ENCODE measurements around the gene MCF2L. TPM values are rescaled to one million over a fixed set of nuclear protein-coding genes. Genes with fewer than 3 reads are reported as not detected.
A peak's percentile ranks its signal among the peaks of the same experiment; 100 is the strongest.

MCF2L gene
- total and polyA plus RNA-seq, 12 donors, result 29.6 to 99.8 (median 45.3) TPM

DNA sequence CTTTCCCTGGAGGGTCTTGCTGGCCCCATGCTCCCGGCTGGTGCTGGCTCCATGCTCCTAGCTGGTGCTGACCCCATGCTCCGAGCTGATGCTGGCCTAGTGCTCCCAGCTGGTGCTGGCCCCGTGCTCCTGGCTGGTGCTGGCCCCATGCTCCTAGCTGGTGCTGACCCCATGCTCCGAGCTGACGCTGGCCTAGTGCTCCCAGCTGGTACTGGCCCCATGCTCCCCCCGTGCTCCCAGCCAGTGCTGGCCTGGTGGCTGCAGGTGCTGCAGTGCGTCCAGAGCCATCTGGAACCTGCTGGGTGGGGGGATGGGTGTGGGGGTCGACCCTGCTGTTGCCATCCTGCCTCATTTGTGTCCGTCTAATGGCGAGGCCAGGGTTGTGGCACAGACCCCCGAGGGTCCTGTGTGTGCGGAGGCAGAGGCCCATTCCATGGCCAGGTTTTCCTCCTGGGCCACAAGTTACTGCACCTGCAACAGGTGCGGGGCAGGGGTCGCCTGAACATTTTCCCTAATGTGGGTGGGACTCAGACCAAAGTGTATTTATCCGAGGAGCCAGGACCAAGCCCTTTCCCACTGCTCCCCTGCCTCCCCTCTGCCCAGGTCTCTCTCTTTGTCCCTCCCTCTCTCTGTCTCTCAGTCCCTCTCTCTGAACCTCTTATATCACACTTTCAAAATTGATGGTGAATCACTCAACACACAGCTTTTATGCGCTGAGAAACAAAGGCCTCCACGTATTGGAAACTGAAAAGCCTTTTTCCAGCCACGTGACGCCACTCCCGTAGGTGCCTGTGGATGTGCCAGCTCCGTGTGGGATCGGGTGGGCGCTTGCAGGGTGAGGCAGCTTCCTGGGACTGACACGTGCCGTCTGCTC, 45.1 kb downstream of the MCF2L start:
- Histone ChIP-seq H3K27ac (no peak overlapping the region), H3K36me3 (peaks cover 0 to 50% (median 0%) of the 10 kb centered on the region in 9 donors), H3K27me3 (no peaks in the 10 kb centered on the region), H3K4me1 (peaks cover 0 to 26% (median 13%) of the 10 kb centered on the region in 9 donors), H3K4me3 (no peak overlapping the region), H3K9me3 (no peaks in the 10 kb centered on the region)
- DNase-seq, result no peak
- WGBS, 2 donors, result 86 to 91% methylated on average over 25 of the region's 25 CpGs
- intact Hi-C loops (cut with DNase I), result no loop called here
- no peak for ATAC-seq
- TF ChIP-seq, protein P1, sequence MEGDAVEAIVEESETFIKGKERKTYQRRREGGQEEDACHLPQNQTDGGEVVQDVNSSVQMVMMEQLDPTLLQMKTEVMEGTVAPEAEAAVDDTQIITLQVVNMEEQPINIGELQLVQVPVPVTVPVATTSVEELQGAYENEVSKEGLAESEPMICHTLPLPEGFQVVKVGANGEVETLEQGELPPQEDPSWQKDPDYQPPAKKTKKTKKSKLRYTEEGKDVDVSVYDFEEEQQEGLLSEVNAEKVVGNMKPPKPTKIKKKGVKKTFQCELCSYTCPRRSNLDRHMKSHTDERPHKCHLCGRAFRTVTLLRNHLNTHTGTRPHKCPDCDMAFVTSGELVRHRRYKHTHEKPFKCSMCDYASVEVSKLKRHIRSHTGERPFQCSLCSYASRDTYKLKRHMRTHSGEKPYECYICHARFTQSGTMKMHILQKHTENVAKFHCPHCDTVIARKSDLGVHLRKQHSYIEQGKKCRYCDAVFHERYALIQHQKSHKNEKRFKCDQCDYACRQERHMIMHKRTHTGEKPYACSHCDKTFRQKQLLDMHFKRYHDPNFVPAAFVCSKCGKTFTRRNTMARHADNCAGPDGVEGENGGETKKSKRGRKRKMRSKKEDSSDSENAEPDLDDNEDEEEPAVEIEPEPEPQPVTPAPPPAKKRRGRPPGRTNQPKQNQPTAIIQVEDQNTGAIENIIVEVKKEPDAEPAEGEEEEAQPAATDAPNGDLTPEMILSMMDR (IDR thresholded peaks at IDR 0.05), result no peak

DNA sequence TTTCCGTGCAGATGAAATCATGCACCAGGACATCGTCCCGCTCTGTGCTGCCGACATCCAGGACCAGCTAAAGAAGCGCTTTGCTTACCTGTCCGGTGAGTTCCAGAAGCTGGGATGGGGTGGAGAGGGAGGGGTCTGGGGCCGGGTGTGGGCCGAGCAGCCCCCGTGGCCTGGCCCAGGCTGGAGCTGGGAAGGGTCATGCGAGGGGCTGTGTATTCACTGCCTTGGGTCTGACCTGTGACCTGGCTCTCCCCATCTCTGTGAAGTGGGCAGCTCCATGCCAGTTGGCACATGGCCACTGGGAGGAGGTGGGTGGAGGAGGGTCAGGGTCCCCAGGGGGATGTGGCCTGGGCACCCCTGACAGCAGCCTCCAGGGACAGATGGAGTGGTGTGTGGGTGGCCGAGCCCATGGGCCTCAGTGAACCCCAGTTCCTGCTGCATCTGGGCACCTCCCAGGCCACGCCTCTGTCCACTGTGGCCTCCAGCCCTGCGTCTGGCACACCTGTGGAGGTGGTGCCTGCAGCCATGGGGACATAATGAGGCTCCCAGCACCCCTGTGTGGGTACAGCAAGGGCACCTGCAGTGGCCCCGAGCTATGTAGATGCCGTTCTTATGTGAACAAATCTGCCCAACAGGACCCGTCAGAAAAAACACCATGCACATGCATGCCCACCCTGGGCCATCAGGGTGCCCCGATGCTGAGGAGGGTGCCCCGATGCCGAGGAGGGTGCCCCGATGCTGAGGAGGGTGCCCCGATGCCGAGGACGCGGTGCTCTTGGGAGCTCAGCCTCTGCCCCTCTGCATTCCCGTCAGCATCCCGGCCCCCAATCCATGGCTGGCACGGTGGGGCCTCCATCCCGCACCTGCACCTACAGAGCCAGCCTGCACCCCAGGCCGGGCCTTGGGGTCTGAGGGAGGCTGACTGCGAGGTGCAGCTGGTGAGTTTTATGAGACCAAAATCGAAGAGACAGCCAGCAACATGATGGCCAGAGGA, 46.0 kb downstream of the MCF2L start:
- WGBS, 2 donors, result 86 to 93% methylated on average over 31 of the region's 31 CpGs
- intact Hi-C loops (cut with DNase I), result no loop called here
- Histone ChIP-seq H3K27ac (no peak overlapping the region), H3K27me3 (no peaks in the 10 kb centered on the region), H3K4me3 (no peak overlapping the region), H3K36me3 (peaks cover 0 to 59% (median 0%) of the 10 kb centered on the region in 9 donors), H3K9me3 (no peaks in the 10 kb centered on the region), H3K4me1 (peaks cover 0 to 24% (median 7%) of the 10 kb centered on the region in 9 donors)
- ATAC-seq (peak in 1 of 8 donors; percentile 28), DNase-seq (no peak)
- TF ChIP-seq, protein P1 (IDR thresholded peaks at IDR 0.05), result no peak

DNA sequence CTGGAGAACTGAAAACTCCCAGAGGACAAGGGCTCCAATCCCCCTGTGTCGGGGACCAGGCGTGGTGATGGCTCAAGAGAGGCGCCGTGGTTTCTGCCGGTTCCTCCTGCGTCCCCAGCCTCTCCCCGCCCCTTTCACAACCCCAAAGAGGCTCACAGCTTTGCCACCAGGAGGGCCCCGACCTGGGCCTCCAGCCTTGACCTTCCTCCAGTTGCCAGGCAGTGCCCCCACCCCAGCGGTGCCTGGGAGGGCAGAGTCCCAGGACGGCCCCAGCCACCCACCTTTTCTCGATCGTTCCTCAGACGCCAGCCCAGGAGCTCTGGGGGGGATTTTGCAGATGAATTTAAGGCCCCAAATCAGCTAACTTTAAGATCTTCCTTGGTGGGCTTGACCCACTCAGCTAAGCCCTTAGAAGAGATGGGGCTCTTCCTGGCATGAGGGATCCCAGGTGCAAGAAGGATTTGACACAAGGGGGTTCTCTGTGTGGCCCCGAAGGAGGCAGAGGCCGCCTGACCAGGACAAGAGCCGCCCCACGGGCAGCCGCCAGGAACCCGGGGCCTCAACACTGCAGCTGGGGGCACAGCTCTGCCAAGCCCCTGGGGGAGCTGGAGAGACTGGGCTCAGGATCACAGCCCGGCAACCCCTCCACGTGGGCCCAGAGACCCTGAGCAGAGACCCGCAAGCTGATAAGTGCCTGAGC, 47.0 kb downstream of the MCF2L start:
- no peak overlapping the region for H3K4me3 ChIP-seq
- ATAC-seq (peak in 1 of 8 donors; percentile 2), DNase-seq (no peak)
- 85 to 94% methylated on average over 22 of the region's 22 CpGs for WGBS, 2 donors
- intact Hi-C loops (cut with DNase I), result no loop called here
- no peaks in the 10 kb centered on the region for H3K27me3 ChIP-seq
- peaks cover 0 to 64% (median 0%) of the 10 kb centered on the region in 9 donors for H3K36me3 ChIP-seq
- TF ChIP-seq, protein P1 (IDR thresholded peaks at IDR 0.05), result no peak
- peaks cover 0 to 18% (median 5%) of the 10 kb centered on the region in 9 donors for H3K4me1 ChIP-seq
- H3K9me3 ChIP-seq, result no peaks in the 10 kb centered on the region
- H3K27ac ChIP-seq, result no peak overlapping the region
